GM19239 (cell line): ENCODE measurements around the gene CMTM1.
"Not testable (repeated sequence)": the region's sequence is repeated elsewhere in the genome, so short reads cannot be mapped to it uniquely, and the experiment has no call there.

Source experiments
- DNase-seq: peaks from one replicate; pipeline ENCODE4 v3.0.0; 2011; ENCODE audit warnings: low spot score; ENCODE audit not compliant: insufficient read length
- FAIRE-seq: peaks from 2 replicates; lab custom pipeline; 2011; peaks lifted over from hg19 to GRCh38; lab: Jason Lieb, UNC

The CMTM1 gene

GRCh38 chr16:66587881-66588600, 21.8 kb downstream of the CMTM1 start:
- FAIRE-seq, result no peak

DNA sequence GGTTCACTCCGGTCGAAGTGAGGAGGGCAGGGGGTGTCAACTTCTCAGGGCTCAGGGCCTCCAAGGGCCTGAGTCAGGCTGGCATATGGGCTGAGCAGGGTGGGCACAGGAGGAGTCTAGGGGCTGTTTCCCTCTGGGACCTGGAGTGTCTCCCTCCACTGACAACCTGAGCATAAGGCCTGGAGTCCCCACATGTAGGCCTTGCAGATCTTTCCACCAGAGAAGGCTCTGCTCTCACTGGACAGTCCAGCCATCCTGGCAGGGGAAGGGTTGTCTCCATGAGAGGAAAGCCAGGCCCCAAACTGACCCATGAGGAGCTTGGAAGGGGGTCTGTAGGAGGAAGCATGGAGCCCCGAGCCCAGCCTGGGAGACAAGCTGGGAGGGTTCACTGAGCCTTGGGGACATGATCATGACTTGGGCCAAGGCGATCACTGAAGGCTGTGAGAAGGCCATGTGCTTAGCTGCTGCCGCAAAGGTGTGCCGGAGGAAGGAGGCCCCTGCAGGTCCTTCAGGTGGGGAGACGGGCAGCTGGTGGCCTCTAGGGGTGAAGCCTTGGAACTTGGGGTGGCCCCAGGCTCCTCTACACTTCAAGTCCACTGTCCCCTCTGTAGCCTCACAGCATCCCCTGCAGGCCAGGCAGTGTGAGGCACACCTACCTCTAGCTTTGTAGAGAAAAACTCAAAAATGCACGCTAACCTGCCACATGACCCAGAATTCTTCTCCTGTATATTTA, 22.9 kb downstream of the CMTM1 start:
- FAIRE-seq, result no peak
- DNase-seq, result peak; percentile 43

More at GRCh38 chr16:66587881-66588600, 21.8 kb downstream of the CMTM1 start:
- DNase-seq, result no peak

DNA sequence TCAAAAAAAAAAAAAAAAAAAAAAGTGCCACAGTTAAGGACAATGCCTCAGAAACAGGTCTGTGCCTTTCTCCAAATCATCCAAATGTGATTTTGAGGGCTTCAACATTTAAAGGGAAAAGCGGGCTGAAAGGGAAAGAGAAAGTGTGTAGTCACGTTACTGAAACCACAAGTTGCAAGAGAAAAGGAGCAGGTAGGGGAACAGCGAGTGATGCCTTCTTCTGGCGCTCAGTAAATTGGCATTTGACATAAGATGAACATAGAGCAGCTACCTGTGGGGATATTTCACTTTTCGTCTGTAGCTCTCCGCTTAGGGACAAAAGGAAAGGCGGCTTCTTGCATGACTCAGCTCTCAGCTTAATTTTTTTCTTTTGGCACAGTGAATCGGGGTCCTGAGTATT, 24.1 kb downstream of the CMTM1 start:
- FAIRE-seq, result peak; percentile 81
- DNase-seq, result no peak

- no peak for DNase-seq
- FAIRE-seq, result no peak
Measured at GRCh38 chr16:66591018-66591417, 24.8 kb downstream of the CMTM1 start.

DNA sequence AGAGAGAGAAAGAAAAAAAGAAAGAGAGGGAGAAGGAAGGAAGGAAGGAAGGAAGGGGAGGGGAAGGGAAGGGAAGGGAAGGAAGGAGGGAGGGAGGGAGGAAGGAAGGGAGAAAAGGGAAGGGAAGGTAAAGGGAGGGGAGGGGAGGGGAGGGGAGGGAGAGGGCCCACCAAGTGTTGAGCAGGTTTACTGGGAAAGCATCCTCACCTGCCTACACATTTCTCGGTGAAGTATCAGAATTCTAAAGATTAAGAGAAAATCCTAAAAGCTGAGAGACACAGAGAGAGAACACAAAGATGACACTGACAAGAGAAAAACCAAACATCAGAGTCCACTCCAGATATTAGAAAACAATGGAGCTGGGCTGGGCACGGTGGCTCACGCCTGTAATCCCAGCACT, 26.0 kb downstream of the CMTM1 start:
- FAIRE-seq, result no peak

GRCh38 chr16:66592814-66593213, 26.6 kb downstream of the CMTM1 start:
- FAIRE-seq (no peak), DNase-seq (no peak)

More for the DNA sequence above, 26.0 kb downstream of the CMTM1 start:
- DNase-seq, result no peak

DNA sequence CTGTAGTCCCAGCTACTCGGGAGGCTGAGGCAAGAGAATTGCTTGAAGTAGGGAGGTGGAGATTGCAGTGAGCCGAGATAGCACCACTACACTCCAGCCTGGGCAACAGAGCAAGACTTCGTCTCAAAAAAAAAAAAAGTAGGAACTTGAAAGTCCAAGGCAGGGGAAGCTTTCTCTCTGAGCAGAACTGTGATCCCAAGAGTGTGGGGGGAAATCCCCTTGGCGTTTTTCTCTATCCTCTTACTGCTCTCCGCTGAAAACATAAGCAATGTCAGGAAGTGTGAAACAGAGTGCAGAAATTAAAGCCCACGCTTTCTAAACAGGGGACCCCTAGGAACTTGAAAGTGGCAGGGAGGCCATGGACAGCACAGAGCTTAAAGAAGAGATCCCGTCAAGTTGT, 28.5 kb downstream of the CMTM1 start:
- DNase-seq (no peak), FAIRE-seq (no peak)

DNA sequence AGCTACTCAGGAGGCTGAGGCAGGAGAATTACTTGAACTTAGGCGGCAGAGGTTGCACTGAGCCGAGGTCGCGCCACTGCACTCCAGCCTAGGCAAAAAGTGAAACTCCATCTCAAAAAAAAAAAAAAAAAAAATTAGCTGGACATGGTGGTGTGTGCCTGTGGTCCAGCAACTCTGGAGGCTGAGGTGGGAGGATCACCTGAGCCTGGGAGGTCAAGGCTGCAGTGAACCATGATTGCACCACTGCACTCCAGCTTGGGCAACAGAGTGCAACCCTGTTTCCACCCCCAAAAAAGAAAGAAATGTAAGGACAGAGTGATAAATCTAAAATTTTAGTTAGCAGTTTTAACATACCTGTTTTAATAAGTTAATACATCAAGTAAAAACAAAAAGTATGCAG, 30.3 kb downstream of the CMTM1 start:
- DNase-seq, FAIRE-seq: not testable (repeated sequence)

- DNase-seq (no peak), FAIRE-seq (no peak)
Measured at GRCh38 chr16:66596986-66597848, 31.0 kb downstream of the CMTM1 start.

DNA sequence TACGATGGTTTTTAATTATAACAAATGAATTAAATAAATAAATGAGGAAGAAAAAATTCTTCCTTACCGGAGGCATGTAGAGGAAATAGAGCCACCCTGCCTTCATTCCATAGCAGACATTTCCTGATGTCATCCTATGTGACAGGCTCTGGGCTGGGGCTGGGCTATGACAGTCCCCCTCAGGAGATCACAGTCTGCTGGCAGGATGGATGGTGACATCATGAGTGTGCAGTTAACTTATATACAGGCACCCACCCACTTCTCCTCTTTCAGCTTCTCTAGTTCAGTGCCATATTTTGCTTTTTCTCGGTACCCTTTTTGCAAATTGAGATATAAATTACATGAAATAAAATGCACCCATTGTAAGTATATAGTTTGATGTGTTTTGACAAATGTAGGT, 31.9 kb downstream of the CMTM1 start:
- no peak for DNase-seq
- no peak for FAIRE-seq

DNA sequence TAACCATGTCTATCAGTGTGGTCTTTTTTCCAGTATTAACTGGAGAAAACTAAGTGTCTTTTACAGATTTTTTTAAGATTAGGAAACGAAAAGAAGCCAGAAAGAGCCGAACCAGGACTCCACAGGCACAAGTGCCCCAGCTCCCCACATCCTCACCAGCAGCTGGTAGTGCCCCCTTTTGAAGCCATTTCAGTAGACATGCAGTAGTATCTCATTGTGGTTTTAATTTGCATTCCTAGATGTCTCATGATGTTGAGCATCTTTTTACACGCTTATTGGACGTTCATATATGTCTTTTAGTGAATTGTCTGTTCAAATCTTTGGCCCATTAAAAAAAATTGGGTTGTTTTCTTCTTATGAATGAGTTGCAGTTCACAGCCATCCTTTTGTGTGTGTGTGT, 33.5 kb downstream of the CMTM1 start:
- FAIRE-seq (no peak), DNase-seq (no peak)

GRCh38 chr16:66600477-66600876, 34.2 kb downstream of the CMTM1 start:
- FAIRE-seq, result no peak
- no peak for DNase-seq

- FAIRE-seq (no peak), DNase-seq (no peak)
Measured at GRCh38 chr16:66601471-66601870, 35.2 kb downstream of the CMTM1 start.

DNA sequence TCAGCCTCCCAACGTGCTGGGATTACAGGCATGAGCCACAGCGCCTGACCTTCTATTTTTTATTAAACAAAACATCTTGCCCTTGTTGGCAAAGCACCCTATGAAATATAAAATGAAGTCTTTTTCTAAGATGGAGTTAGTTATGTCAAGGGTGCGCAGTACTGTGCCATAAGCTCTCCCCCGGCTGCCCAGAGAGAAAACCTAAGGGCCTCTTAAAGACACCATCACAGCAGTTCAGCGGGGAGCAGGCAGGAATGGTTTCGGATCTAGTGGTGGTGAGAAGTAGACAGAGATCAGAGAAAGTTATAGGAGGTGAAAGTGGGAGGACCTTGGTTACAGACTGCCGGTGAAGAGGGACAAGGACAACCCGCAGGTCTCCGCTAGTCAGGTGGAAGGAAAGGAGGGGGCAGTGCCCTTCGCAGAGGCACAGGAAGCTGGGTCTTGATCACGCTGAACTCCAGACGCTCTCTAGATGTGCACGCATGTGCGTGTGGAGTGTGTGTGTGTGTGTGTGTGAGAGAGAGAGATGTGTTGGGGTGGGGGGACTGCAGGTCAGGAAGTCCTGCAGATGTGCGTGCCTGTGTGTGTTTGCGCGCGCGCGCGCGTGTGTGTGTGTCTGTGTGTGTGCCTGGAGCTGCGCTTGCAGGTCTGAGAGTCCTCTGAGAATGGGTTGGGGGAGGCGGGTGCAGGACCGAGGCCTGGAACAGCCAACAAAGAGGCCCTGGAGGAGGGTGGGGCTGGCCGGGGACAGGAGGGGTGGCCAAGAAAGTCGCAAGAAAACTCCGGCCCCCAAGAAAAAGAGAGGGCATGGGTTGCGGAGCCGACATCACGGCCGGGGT, 37.5 kb downstream of the CMTM1 start:
- DNase-seq, result no peak
- FAIRE-seq, result no peak

DNA sequence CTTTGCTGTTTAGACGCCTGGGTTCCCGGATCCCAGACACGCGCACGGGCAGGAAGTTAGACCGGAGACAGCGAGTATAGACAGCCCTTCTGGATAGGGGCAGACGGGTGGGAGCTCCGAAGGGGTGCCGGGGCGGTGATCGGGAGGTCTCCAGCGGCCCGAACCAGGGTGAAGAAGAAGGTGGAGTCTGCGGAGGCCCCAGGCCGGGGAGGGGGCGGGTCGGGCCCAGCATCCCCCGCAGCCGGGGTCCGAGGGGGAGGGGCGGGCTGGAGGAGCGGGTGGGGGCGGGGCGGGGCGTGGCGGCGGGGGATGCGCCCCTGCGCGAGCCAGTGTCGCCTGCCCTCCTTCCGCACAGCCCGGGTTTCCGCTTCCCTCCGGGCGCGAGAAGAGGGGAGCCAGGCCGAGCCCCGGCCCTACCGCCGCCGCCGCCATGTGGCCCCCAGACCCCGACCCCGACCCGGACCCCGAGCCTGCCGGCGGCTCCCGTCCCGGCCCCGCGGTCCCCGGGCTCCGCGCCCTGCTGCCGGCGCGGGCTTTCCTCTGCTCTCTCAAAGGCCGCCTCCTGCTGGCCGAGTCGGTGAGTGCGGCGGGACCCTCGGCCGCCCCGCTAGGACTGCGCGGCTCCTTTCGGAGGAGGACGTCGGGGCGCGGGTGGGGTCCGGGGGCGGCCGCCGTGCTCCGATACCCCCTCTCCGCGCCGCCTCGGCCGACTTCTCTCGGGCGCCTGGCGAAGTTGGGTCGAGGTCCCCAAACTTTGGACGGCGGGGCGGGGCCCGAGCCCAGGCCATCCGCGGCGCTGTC, 38.3 kb downstream of the CMTM1 start, which contains the start of gene CMTM3:
TSS of gene CMTM3 (plus strand) at position 329 of the 801 bp plus-strand sequence. CDS start at position 431, 102 bp downstream.
- FAIRE-seq (no peak), DNase-seq (peak; percentile 60)

- FAIRE-seq, result no peak
Measured at GRCh38 chr16:66605177-66605978, 39.1 kb downstream of the CMTM1 start.

GRCh38 chr16:66605979-66606751, 39.9 kb downstream of the CMTM1 start:
- DNase-seq, result peak; percentile 57
- FAIRE-seq, result peak; percentile 69

More at GRCh38 chr16:66605177-66605978, 39.1 kb downstream of the CMTM1 start:
- DNase-seq, result no peak
